NK-92 (cell line): ENCODE measurements around the gene RERE.
"Not testable (repeated sequence)": the region's sequence is repeated elsewhere in the genome, so short reads cannot be mapped to it uniquely, and the experiment has no call there.

ENCODE experiments used
- DNase-seq: peaks from one replicate; lab custom pipeline; 2025; ENCODE audit not compliant: unreplicated experiment; lab: John Stamatoyannopoulos, UW

The RERE gene

GRCh38 chr1:8619419-8619818 lies 198.0 kb downstream of the RERE start:
- not testable (repeated sequence) for DNase-seq

GRCh38 chr1:8616791-8617190 lies 200.6 kb downstream of the RERE start:
- not testable (repeated sequence) for DNase-seq

- DNase-seq, result not testable (repeated sequence)
Observed at GRCh38 chr1:8611634-8612515, 205.6 kb downstream of the RERE start.

- no peak for DNase-seq
Observed at GRCh38 chr1:8607906-8608305, 209.5 kb downstream of the RERE start.

- DNase-seq, result no peak
Observed at GRCh38 chr1:8604041-8604945, 213.1 kb downstream of the RERE start.

GRCh38 chr1:8603220-8603616 lies 214.2 kb downstream of the RERE start:
- DNase-seq, result no peak

GRCh38 chr1:8602471-8603219 lies 214.8 kb downstream of the RERE start:
- no peak for DNase-seq

GRCh38 chr1:8600336-8600735 lies 217.1 kb downstream of the RERE start:
- DNase-seq, result no peak

- DNase-seq, result no peak
Observed at GRCh38 chr1:8599646-8600212, 217.7 kb downstream of the RERE start.

- DNase-seq, result no peak
Observed at GRCh38 chr1:8598783-8599182, 218.7 kb downstream of the RERE start.

- DNase-seq, result no peak
Observed at GRCh38 chr1:8598060-8598724, 219.2 kb downstream of the RERE start.

- no peak for DNase-seq
Observed at GRCh38 chr1:8597455-8597854, 220.0 kb downstream of the RERE start.

- no peak for DNase-seq
Observed at GRCh38 chr1:8595941-8596340, 221.5 kb downstream of the RERE start.

- no peak for DNase-seq
Observed at GRCh38 chr1:8595332-8595731, 222.1 kb downstream of the RERE start.

- DNase-seq, result not testable (repeated sequence)
Observed at GRCh38 chr1:8593292-8593691, 224.1 kb downstream of the RERE start.

GRCh38 chr1:8591569-8591968 lies 225.9 kb downstream of the RERE start:
- DNase-seq, result no peak

GRCh38 chr1:8590721-8591351 lies 226.6 kb downstream of the RERE start:
- no peak for DNase-seq

GRCh38 chr1:8589571-8589970 lies 227.9 kb downstream of the RERE start:
- no peak for DNase-seq

- DNase-seq, result no peak
Observed at GRCh38 chr1:8587784-8588183, 229.7 kb downstream of the RERE start.

- DNase-seq, result no peak
Observed at GRCh38 chr1:8586438-8586837, 231.0 kb downstream of the RERE start.
